ENCODE results near the gene SDK1.

Gene SDK1

DNA sequence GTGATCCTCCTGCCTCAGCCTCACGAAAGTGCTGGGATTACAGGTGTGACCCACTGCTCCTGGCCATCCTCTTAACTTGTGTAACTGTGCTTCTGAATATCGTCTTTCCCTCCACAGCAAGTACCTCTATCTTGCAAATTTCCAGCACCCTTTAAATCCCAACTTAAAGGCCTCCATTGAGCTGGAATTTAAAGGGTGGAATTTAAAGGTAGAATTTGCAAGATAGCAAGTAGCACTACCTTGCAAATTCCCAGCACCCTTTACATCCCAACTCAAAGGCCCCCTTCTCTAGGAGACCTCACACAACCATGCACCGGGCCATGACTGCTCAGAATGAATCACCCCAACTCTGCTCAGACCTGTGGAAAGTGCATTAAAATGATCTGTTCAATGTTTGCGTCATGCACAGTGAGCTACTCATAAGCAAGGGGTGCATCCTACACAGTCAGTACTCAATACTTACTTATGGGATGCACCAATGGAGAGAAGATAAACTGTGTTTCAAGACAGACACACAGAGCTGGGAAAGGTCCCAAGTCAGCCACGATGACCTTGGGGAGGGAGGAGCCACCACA lies 17.8 kb upstream of the SDK1 start:
- DNase-seq (ENCODE audit: low read depth in 3 of 3): no peak

DNA sequence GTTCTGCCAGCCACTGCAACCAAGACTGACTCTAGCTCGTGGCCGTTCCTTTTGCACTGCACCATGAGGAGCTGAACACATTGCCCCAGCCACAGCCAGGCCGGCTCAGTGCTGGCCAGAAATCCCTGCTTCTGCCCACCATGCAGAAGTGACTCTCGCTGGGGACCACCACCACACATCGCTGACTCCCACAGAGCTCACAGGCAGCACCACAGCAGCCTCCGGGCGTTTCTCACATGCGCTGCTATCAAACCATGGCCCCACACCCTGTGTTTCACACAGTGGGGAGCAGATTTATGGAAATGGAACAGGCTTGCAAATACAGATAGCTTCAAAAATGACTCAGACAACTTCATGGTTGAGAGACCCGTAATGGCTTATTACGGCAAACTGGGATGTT lies 15.4 kb upstream of the SDK1 start:
- no peak for DNase-seq (ENCODE audit: low read depth in 3 of 3)

DNA sequence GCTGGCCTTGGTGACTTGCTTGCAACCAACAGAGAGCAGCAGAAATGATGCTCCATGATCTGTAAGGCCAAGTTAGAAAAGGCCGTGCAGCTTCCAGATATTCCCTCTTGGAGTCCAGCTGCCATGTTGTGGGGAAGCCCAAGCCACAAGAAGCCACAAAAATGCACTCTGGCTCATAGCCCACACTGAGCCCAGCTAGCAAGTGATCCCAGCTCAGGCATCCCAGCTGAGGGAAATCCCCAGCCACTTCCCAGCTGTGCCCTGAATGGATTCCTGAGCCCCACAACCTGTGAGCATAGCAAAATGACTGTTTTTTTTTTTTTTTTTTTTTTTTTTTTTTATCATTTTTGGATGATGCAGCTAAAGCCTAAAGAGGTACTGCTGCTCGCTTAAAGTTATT lies 11.1 kb upstream of the SDK1 start:
- DNase-seq (ENCODE audit: low read depth in 3 of 3): no peak

DNA sequence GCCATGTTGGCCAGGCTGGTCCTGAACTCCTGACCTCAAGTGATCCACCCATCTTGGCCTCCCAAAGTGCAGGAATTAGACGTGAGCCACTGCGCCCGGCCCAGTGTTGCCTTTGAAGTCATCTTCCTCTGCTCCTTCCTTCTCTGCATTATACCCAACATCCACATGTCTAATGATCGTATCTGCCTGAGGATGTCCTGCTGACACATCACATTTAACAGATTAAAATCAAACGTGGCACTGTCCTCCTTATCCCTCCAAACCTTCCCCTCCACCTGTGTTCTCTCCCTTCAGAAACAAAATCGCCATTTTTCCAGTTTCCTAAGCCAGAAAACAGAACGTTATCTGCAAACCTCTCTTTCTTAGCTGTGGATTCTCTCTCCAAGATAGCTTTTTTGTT lies 8.4 kb upstream of the SDK1 start:
- no peak for DNase-seq (ENCODE audit: low read depth in 3 of 3)

DNA sequence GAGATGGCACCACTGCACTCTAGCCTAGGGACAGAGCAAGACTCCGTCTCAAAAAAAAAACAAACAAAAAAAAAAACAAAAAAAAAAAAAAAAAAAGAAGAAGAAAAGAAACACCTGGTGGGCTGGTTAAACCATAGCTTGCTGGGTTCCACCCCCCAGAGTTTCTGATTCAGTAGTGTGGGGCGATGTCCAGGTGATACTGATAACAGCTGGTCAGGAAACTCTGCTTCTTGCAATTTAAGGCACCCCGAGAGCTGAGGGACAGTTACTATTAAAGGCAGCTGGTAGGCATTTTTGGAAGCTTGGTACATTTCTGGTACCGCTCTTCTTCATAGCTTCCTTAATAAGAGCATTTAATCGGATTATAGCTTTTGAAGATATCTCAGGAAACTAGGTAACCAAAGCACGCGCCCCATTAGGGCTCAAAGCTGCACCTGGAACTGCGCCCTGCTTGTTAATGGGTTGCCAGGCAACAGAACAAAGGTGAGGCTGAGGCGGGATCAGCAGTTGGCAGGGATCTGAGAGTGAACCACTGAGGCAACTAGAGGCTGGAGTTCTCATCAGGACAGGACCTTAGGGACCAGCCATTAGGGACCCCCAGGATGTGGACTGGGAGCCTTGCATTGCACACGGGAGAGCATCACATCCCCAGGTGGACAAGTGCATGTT lies 6.5 kb upstream of the SDK1 start:
- DNase-seq (ENCODE audit: low read depth in 3 of 3): no peak

GRCh38 chr7:3297105-3297819 lies 3.8 kb upstream of the SDK1 start:
- DNase-seq (ENCODE audit: low read depth in 3 of 3): no peak

GRCh38 chr7:3300221-3300650 lies 816 bp upstream of the SDK1 start:
- no peak for DNase-seq (ENCODE audit: low read depth in 3 of 3)

GRCh38 chr7:3301449-3301731 lies 338 bp downstream of the SDK1 start:
- no peak for DNase-seq (ENCODE audit: low read depth in 3 of 3)

DNA sequence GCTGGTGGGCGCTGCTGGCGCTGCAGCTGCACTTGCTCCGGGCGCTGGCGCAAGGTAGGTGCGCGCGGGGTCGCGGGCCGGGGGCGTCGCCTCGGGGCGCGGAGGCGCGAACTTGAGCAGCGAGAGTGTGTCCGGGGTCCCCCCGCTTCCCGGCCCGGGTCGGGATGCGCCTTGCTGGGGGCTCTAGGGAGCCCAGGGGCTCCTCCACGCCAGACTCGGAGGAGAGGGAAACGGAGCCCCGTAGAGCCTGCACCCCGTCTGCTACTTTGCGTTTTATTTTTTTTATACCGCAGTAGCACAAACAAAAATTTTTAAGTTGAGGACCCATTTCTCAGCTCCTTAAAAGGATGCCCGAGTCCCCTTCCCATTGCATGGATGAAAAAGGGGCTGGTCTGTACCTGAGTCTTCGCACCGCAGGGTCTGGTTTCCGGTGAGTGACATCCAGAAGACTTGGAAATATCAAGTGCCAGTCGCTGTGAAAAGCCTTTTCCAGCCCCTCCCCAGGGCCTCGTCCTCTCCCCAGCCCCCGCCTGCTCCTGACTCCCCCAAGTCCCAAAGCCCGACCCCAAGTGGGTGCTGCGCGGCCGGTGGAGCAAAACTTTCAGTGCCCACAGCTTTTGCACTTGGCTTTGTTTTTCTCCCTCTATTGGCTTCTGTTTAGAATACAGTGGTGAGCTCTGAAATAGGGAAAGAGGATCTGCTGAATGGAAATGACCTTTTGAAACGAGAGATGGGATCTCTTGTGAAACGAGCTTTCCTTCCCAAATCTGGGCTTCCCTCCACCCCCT lies 973 bp downstream of the SDK1 start:
- no peak for DNase-seq (ENCODE audit: low read depth in 3 of 3)

- no peak for DNase-seq (ENCODE audit: low read depth in 3 of 3)
Observed at GRCh38 chr7:3302681-3303320, 1.7 kb downstream of the SDK1 start.

DNA sequence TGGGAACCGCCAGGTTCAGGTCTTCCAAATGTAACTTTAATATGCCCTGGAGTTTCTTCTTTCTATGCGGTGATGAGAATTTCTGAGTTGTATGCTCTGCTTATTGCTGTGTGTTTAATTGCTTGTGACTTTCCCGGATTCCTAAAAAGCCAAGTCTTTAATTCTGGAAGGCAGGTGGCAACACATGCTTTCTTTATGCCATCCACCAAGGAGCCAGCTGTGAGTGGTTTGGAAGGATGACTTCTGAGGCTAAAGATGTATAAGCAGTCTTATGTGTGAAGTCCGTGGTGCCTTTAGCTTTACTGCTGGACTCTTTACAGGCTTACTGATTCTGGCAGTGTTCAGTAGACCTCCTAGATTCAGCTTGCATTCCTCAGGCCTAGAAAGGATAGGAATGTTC lies 3.1 kb downstream of the SDK1 start:
- no peak for DNase-seq (ENCODE audit: low read depth in 3 of 3)

- no peak for DNase-seq (ENCODE audit: low read depth in 3 of 3)
Observed at GRCh38 chr7:3307435-3307834, 6.4 kb downstream of the SDK1 start.

DNA sequence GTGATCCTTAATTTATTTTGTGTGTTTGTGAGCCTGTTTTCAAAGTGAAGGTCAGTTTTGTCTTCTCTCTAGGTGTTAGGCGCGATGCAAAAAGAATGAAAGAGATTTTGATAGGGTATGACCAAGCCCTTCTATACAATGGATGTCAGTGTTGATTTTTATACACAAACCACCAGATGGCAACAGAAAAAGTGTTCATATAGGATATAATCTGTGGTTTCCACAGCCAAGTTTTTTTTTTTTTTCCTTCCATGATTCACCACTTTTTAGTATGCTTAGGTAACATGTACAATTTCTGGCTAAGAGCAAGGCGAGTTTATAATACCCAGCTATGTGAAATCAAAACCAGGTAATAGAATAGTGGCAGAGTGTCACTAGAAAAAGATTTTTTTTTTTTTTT lies 8.1 kb downstream of the SDK1 start:
- DNase-seq (ENCODE audit: low read depth in 3 of 3): no peak

DNA sequence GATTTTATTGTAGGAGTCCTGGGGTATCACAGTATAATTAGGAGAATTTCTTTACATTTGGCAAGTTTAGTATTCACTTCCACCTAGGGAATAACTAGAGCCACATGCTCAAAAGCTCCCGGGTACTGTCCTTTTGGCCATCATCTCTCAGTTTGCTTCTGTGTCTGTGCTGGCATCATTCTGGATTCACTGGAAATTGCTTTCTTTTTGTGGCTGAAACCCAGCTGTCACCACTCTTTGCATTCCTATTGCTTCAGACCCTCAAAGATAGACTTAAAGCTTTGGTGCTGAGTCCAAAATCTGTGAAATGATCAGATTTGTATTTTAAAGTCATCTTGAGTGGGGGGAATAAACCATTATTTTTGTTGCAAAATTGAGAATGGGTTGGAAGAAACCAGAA lies 8.9 kb downstream of the SDK1 start:
- no peak for DNase-seq (ENCODE audit: low read depth in 3 of 3)

DNA sequence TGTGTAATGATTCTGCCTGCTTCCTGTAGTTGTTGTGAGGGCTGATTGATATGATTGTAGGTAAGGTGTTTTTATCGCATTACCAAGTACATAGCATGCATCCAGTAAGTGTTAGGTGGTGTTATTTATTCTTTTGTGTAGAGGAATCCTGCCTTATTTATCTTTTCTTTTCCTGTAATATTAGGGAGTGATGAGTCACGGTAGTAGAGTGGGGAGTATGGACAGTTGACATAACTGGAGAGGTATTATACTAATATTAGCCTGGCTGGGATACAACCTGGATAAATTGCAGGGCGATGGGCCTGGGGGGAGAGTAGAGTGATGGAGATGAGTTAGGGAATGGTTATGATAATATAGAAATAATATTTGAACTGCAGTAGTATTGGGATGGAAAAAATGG lies 9.8 kb downstream of the SDK1 start:
- no peak for DNase-seq (ENCODE audit: low read depth in 3 of 3)

- DNase-seq (ENCODE audit: low read depth in 3 of 3): no peak
Observed at GRCh38 chr7:3312583-3312982, 11.5 kb downstream of the SDK1 start.

GRCh38 chr7:3318874-3319273 lies 17.8 kb downstream of the SDK1 start:
- DNase-seq (ENCODE audit: low read depth in 3 of 3): no peak

DNA sequence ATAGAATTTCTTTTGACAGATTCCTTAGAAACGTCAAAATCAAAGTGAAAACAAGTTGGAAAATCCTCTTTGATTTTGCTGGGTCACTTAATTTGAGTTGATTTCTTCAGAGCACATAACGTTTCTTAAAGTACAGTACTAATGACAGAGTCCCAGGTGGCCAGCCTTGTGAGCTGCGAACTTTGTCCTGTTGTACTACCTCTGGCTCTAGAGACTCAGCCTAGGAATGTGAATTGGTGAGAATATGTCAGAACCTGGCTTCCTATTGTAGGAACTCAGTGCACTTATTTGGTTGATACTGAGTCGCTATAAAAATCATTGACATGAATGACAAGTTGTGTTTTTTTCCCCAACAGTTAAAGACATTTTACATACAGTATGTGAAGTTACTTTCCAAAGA lies 20.2 kb downstream of the SDK1 start:
- DNase-seq (ENCODE audit: low read depth in 3 of 3): no peak

DNA sequence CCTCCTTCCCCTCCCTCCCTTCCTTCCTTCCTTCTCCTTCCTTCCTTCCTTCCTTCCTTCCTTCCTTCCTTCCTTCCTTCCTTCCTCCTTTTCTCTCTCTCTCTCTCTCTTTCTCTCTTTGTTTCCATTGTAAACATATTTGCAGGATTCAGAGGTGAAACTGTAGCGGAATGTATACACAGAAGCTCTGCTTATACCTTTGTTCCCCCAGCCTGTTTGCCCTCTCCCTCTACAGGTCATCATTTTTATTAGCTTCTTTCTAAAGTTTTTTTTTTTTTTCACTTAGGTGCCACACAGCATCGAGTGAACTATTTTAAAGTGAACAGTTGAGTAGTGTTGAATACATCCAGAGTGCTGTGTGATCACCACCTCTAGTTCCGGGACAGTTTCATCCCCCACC lies 20.7 kb downstream of the SDK1 start:
- DNase-seq (ENCODE audit: low read depth in 3 of 3): no peak

DNA sequence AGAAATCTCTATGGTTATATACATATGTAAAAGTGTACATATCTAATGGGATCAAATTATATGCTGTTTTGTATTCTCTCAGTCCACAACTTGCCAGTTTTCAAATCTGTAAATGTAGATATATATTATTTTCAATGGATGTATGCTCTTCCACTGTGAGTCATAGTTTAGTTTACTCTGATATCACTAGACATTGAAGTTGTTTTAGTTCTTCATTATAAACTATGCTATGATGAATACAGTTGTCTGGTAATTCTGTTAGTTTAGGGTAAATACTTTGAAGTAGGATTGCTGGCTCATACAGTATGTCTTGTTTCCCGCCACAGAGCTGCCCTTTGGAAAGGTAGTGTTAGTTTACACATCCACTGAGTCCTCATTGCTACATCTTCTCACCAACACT lies 25.2 kb downstream of the SDK1 start:
- DNase-seq (ENCODE audit: low read depth in 3 of 3): no peak

- no peak for DNase-seq (ENCODE audit: low read depth in 3 of 3)
Observed at GRCh38 chr7:3327099-3327498, 26.0 kb downstream of the SDK1 start.

DNA sequence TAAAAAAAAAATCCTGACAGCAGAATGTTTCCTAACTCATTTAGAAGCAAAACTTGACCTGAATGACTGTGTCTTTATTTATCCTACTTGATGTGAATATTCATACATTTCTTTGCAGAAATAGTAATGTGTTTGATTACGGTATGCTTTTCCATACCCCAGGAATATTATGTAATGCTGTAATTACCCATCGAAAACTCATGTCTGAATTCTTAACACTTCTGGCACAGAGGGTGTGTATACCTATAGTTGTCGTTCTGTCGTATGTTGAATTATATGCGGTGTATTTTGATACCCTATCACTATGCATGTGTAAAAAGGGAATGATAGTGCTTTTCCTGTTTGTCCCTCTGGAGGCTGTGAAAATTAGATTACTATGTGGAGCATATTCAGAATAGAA lies 26.6 kb downstream of the SDK1 start:
- no peak for DNase-seq (ENCODE audit: low read depth in 3 of 3)
